Stomach smooth muscle (tissue), 2 donors: ENCODE data around the gene CPA4.

ENCODE experiments used
- H3K27ac ChIP-seq: one replicate; pipeline ENCODE4 v1.7.0; 2013; ENCODE audit warnings: mild to moderate bottlenecking, low read length, inconsistent platforms
- H3K27me3 ChIP-seq, 2 donors: one replicate each; pipeline ENCODE4 v1.7.0; 2013; ENCODE audit warnings: low read length in 2 of 2; ENCODE audit not compliant: insufficient read depth in 2 of 2, control insufficient read depth in 1 of 2
- H3K36me3 ChIP-seq, 2 donors: one replicate each; pipeline ENCODE4 v1.7.0; 2013; ENCODE audit warnings: low read length in 2 of 2; ENCODE audit not compliant: control insufficient read depth in 2 of 2, insufficient read depth in 2 of 2
- H3K4me1 ChIP-seq: one replicate; pipeline ENCODE4 v1.7.0; 2013; ENCODE audit warnings: low read length; ENCODE audit not compliant: control insufficient read depth, insufficient read depth
- H3K4me3 ChIP-seq, 2 donors: one replicate each; pipeline ENCODE4 v1.7.0; 2013; ENCODE audit warnings: low read length in 2 of 2
- H3K9ac ChIP-seq, 2 donors: one replicate each; pipeline ENCODE4 v1.7.0; 2013; ENCODE audit warnings: low read length in 2 of 2, mild to moderate bottlenecking in 1 of 2
- H3K9me3 ChIP-seq, 2 donors: one replicate each; pipeline ENCODE4 v1.7.0; 2013; ENCODE audit warnings: low read length in 2 of 2; ENCODE audit not compliant: control insufficient read depth in 2 of 2
- donor health status: healthy.
- donor health status: Pancreatic carcinoma.

The CPA4 gene

GRCh38 chr7:130345136-130345535 is 52.2 kb downstream of the CPA4 start:
- peaks cover 0 to 4% of the 10 kb centered on the region in 2 donors for H3K9me3 ChIP-seq
- no peaks in the 10 kb centered on the region for H3K36me3 ChIP-seq
- H3K27me3 ChIP-seq, result no peaks in the 10 kb centered on the region
- H3K9ac ChIP-seq, result no peak overlapping the region
- H3K27ac ChIP-seq, result no peak overlapping the region
- H3K4me3 ChIP-seq, result peak overlapping the region in 1 of 2 donors; percentile 40
- no peaks in the 10 kb centered on the region for H3K4me1 ChIP-seq

GRCh38 chr7:130345725-130346124 is 52.8 kb downstream of the CPA4 start:
- Histone ChIP-seq H3K4me1 (no peaks in the 10 kb centered on the region), H3K9me3 (peaks cover 0 to 4% of the 10 kb centered on the region in 2 donors), H3K27me3 (no peaks in the 10 kb centered on the region), H3K4me3 (no peak overlapping the region), H3K27ac (no peak overlapping the region), H3K36me3 (no peaks in the 10 kb centered on the region), H3K9ac (no peak overlapping the region)

- Histone ChIP-seq H3K9me3 (peaks cover 0 to 4% of the 10 kb centered on the region in 2 donors), H3K9ac (no peak overlapping the region), H3K36me3 (no peaks in the 10 kb centered on the region), H3K4me1 (no peaks in the 10 kb centered on the region), H3K27ac (no peak overlapping the region), H3K4me3 (no peak overlapping the region), H3K27me3 (no peaks in the 10 kb centered on the region)
Measured at GRCh38 chr7:130346177-130346905, 53.4 kb downstream of the CPA4 start.

- H3K9me3 ChIP-seq, result peaks cover 0 to 1% of the 10 kb centered on the region in 2 donors
- no peak overlapping the region for H3K4me3 ChIP-seq
- no peaks in the 10 kb centered on the region for H3K36me3 ChIP-seq
- H3K4me1 ChIP-seq, result peaks cover 2% of the 10 kb centered on the region
- H3K27ac ChIP-seq, result no peak overlapping the region
- H3K27me3 ChIP-seq, result no peaks in the 10 kb centered on the region
- no peak overlapping the region for H3K9ac ChIP-seq
Measured at GRCh38 chr7:130346941-130347340, 54.0 kb downstream of the CPA4 start.

- Histone ChIP-seq H3K36me3 (no peaks in the 10 kb centered on the region), H3K27me3 (no peaks in the 10 kb centered on the region), H3K9me3 (no peaks in the 10 kb centered on the region), H3K4me3 (no peak overlapping the region), H3K4me1 (peaks cover 6% of the 10 kb centered on the region), H3K9ac (no peak overlapping the region), H3K27ac (no peak overlapping the region)
Measured at GRCh38 chr7:130349911-130350782, 57.2 kb downstream of the CPA4 start.

- H3K36me3 ChIP-seq, result no peaks in the 10 kb centered on the region
- H3K27me3 ChIP-seq, result no peaks in the 10 kb centered on the region
- H3K4me1 ChIP-seq, result peaks cover 9% of the 10 kb centered on the region
- no peak overlapping the region for H3K9ac ChIP-seq
- no peak overlapping the region for H3K27ac ChIP-seq
- peak overlapping the region in 1 of 2 donors; percentile 22 for H3K4me3 ChIP-seq
- no peaks in the 10 kb centered on the region for H3K9me3 ChIP-seq
Measured at GRCh38 chr7:130350945-130351790, 58.2 kb downstream of the CPA4 start.

DNA sequence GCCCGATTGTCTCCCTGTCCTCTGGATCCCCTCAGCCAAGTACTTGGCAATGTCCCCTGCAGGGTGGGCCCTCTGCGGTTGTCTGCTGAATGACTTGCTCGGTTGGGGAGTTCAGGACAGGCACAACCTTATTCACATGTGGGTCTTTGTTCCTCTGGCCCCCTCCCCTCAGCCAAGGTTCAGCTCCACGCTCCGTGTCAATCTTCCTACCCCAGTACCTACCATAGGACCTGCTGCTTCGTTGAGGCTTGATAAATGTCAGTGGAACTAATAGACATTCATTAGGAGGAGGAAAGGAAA is 58.8 kb downstream of the CPA4 start:
- Histone ChIP-seq H3K9ac (no peak overlapping the region), H3K9me3 (no peaks in the 10 kb centered on the region), H3K4me3 (no peak overlapping the region), H3K36me3 (no peaks in the 10 kb centered on the region), H3K4me1 (peaks cover 15% of the 10 kb centered on the region), H3K27ac (no peak overlapping the region), H3K27me3 (no peaks in the 10 kb centered on the region)

DNA sequence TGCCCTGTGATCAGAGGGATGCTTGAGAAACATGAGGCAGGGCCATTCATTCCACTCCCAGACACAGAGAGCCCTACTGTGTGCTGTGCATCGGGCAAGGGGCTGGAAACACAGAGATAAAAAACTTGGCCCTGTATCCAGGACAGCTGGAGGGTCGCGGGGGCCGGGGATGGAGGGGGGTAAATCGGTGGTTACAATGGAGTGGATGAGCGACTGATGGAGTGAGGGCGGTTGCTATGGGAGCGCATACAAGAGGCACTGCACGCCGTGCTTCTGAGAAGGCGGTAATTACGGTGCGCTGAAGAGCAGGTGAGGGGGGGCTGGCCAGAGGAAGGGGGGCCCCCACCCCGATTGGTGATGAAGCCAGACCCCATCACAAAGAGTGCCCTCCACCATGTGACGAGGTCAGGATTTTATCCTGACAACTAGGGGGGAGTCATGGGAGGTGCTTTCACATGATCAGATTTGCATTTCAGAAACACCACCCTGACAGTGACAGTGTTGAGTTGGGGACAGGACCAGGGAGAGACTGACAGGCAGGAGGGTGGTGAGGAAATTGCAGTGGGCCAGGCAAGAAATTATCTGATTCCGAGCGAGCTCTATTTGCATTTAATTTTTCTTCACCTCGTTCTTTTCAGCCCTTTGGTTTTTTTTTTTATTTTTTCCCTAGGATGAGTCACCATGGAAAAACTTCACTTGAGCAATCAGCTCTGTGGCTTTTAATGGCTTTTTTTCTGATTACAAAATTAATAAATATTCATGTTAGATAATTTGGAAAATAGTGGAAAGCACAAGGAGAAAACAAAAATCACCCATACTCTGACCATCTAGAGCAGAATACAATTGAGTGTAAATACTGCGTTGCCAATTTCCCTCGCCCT is 59.5 kb downstream of the CPA4 start:
- Histone ChIP-seq H3K27ac (peak overlapping the region; percentile 31), H3K36me3 (no peaks in the 10 kb centered on the region), H3K9me3 (no peaks in the 10 kb centered on the region), H3K27me3 (no peaks in the 10 kb centered on the region), H3K4me1 (peaks cover 19% of the 10 kb centered on the region), H3K4me3 (no peak overlapping the region), H3K9ac (no peak overlapping the region)

GRCh38 chr7:130353196-130353595 is 60.2 kb downstream of the CPA4 start:
- no peak overlapping the region for H3K4me3 ChIP-seq
- H3K4me1 ChIP-seq, result peaks cover 19% of the 10 kb centered on the region
- H3K9ac ChIP-seq, result no peak overlapping the region
- H3K27ac ChIP-seq, result no peak overlapping the region
- no peaks in the 10 kb centered on the region for H3K9me3 ChIP-seq
- H3K36me3 ChIP-seq, result no peaks in the 10 kb centered on the region
- no peaks in the 10 kb centered on the region for H3K27me3 ChIP-seq
